ENCODE data around the gene RAC3.

RAC3 gene

DNA sequence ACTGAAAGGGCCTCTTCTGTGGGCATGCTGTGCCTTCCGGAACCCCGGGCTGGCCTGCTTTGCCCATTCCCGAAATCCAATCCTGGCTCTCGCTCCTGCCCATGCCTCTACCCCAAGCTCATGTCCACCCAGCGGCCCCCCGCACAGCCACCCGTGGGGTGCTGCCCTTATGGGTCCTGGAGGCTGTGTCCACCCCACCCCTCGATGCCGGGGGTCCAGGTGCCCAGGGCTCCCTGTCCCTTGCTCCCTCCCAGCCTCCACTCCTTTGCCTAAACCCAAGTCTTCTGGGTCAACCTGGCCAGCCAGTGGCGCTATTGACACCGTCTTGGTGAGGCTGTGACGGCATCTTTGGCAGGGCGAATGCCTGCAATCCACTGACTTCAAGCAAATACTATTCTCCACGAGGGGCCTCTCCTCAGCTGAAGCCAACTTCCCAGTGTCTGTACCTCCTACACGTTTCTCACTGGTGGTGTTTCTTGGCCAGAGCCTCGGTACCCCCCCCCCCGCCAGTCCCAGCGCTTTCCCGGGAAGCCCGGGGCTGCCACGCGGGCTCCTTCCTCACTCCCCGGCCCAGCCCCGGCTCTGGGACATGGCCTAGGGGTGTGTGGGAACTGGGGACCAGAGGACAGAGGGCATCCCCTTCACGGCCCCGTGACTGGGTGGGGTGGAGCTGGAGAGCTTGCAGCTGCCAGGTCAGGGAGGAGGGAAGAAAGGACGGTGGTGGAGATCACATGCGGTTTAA lies 46.3 kb downstream of the RAC3 start:
- DNase-seq, result no peak

GRCh38 chr17:82078433-82078832 lies 47.0 kb downstream of the RAC3 start:
- no peak for DNase-seq

- DNase-seq, result no peak
Observed at GRCh38 chr17:82079001-82079677, 47.7 kb downstream of the RAC3 start.

GRCh38 chr17:82080048-82080788 lies 48.7 kb downstream of the RAC3 start:
- no peak for DNase-seq

DNA sequence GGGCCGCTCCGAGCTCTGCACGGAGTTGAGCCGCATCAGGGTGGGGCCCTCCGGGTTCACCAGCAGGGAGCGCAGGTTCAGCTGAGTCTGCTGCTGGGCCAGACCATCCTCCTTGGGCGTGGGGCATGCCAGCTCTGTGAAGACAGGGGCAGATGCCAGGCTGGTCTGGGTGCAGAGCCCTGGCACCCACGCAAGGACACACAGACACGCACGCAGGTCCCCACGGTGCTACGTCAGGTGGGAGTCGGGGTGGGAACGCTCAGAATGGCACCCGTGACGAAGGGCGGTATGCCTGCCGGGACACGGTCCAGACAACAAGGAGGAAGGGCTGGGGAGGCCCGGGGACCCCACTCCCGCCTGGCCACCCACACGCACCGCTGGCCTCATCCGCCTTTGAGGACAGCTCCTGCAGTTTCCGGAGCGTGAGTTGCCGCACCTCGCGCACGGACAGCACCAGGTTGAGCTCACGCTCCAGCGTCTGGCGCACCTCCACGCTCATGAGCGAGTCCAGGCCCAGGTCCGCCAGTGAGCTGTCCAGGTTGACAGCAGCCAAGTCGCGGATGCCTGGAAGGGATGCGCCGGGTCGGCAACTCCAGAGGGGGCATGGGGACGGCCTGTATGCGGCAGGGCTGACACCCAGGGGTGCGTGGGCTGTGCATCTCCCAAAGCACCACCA lies 49.4 kb downstream of the RAC3 start:
- no peak for DNase-seq

- DNase-seq, result no peak
Observed at GRCh38 chr17:82081546-82081945, 50.1 kb downstream of the RAC3 start.

GRCh38 chr17:82081966-82082365 lies 50.5 kb downstream of the RAC3 start:
- no peak for DNase-seq

DNA sequence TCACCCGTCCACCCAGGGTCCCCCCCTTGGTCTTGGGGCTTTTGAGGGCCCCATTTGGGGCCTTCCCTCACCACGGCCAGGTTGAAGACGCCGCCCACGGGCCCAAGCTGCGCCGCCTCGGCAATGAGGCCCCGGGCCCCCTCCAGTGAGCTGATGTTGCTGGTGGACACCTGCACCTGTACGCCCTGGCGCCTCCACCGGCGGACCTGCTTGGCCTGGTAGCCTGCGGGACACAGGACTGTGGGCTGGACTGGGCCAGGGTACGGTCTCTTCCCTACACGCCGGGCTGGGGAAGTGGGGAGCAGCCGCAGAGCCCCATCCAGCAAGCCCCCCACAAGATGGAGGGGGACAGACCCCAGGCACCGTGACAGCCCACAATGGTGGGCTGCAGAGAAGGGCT lies 51.0 kb downstream of the RAC3 start:
- DNase-seq, result no peak

DNA sequence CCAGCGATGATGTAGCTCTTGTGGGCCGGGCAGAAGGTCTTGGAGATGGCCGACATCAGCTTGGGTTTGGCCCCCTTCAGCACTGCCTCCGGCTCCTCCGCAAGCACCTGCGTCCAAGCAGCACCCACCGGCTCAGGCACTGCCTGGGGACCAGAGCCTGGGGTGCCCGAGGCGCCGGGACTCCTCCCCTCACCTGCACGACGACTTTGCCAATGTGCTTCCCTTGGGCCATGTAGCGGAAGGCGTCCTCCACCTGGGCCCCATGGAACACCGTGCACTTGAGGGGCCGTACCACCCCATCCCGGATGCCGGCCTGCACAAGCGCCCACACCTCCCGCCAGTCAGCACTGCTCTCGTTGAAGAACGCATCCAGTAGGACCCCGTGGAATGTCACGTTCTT lies 51.5 kb downstream of the RAC3 start:
- DNase-seq, result no peak
